GM12864 (cell line): ENCODE data around the gene CRABP1.

Experiments
- DNase-seq: peaks from one replicate; pipeline ENCODE4 v3.0.0-alpha.2; 2011; ENCODE audit warnings: low read depth
- H3K4me3 ChIP-seq: 2 replicates; pipeline ENCODE4 v1.5.1; 2011; ENCODE audit warnings: mild to moderate bottlenecking, low read depth, low read length, control low read depth
- CTCF ChIP-seq: IDR thresholded peaks from 2 replicates; pipeline ENCODE4 v1.5.1; 2011; ENCODE audit warnings: low read depth, mild to moderate bottlenecking, moderate library complexity, low read length, control low read depth, inconsistent platforms; ENCODE audit errors: missing control alignments

Gene CRABP1

GRCh38 chr15:78388865-78389264, 48.7 kb downstream of the CRABP1 start:
- no peak for TF ChIP-seq CTCF
- no peak overlapping the region for H3K4me3 ChIP-seq
- DNase-seq = no peak

GRCh38 chr15:78389322-78389721, 49.2 kb downstream of the CRABP1 start:
- no peak for TF ChIP-seq CTCF
- no peak for DNase-seq
- no peak overlapping the region for H3K4me3 ChIP-seq

GRCh38 chr15:78389738-78390137, 49.6 kb downstream of the CRABP1 start:
- TF ChIP-seq CTCF = no peak
- DNase-seq = no peak
- no peak overlapping the region for H3K4me3 ChIP-seq

GRCh38 chr15:78390242-78390641, 50.1 kb downstream of the CRABP1 start:
- DNase-seq = no peak
- no peak overlapping the region for H3K4me3 ChIP-seq
- TF ChIP-seq CTCF = no peak

- no peak for DNase-seq
- no peak overlapping the region for H3K4me3 ChIP-seq
- TF ChIP-seq CTCF = no peak
These were observed 50.7 kb downstream of the CRABP1 start for GRCh38 chr15:78390826-78391225.

GRCh38 chr15:78391781-78392180, 51.6 kb downstream of the CRABP1 start:
- H3K4me3 ChIP-seq = no peak overlapping the region
- DNase-seq = no peak
- no peak for TF ChIP-seq CTCF

GRCh38 chr15:78392430-78392829, 52.3 kb downstream of the CRABP1 start:
- H3K4me3 ChIP-seq = no peak overlapping the region
- no peak for DNase-seq
- no peak for TF ChIP-seq CTCF
